Brain microvascular endothelial cell (primary cell): Measurements from ENCODE around the gene OTUB1.

Source experiments
- DNase-seq: peaks from one replicate; pipeline ENCODE4 v3.0.0-alpha.2; 2020
- H3K27ac ChIP-seq: fragments of 250-450 bp; sonication (Bioruptor Pico); 2 replicates; pipeline ENCODE4 v1.5.1; 2020; ENCODE audit warnings: mild to moderate bottlenecking, moderate library complexity
- H3K27me3 ChIP-seq: fragments of 250-450 bp; sonication (Bioruptor Pico); replicated peaks from 2 replicates; pipeline ENCODE4 v1.5.1; 2020; ENCODE audit warnings: mild to moderate bottlenecking
- H3K36me3 ChIP-seq: fragments of 250-450 bp; sonication (Bioruptor Pico); replicated peaks from 2 replicates; pipeline ENCODE4 v1.5.1; 2020; ENCODE audit warnings: mild to moderate bottlenecking
- H3K4me3 ChIP-seq: 2 replicates; pipeline ENCODE4 v1.5.1; 2011; ENCODE audit warnings: low read depth, mild to moderate bottlenecking, control low read depth, low read length, moderate library complexity
- CTCF ChIP-seq: IDR thresholded peaks from 2 replicates; pipeline ENCODE4 v1.5.1; 2011; ENCODE audit warnings: low read depth, mild to moderate bottlenecking, moderate library complexity, low read length, control low read depth, inconsistent platforms; ENCODE audit errors: missing control alignments
- in situ Hi-C: cut with HindIII; loops from 2 replicates; pipeline ENCODE4 v1.10.0; 2017; ENCODE audit warnings: low sequenced_read_pairs, low pct_ligation_motif_present

OTUB1 gene

GRCh38 chr11:63991558-63991957, 5.3 kb downstream of the OTUB1 start:
- in situ Hi-C loops = no loop called here
- no peak for DNase-seq
- peaks cover 34% of the 10 kb centered on the region for H3K36me3 ChIP-seq

GRCh38 chr11:63993100-63993499, 6.9 kb downstream of the OTUB1 start:
- in situ Hi-C loops = no loop called here
- Histone ChIP-seq H3K4me3 (no peak overlapping the region), H3K27ac (no peak overlapping the region), H3K36me3 (peaks cover 49% of the 10 kb centered on the region), H3K27me3 (no peaks in the 10 kb centered on the region)
- no peak for TF ChIP-seq CTCF
- no peak for DNase-seq

More at GRCh38 chr11:63991558-63991957, 5.3 kb downstream of the OTUB1 start:
- no peaks in the 10 kb centered on the region for H3K27me3 ChIP-seq
- no peak overlapping the region for H3K27ac ChIP-seq
- no peak for TF ChIP-seq CTCF
- no peak overlapping the region for H3K4me3 ChIP-seq

GRCh38 chr11:63993993-63994392, 7.8 kb downstream of the OTUB1 start:
- in situ Hi-C loops = no loop called here
- TF ChIP-seq CTCF = no peak
- no peak overlapping the region for H3K4me3 ChIP-seq
- DNase-seq = no peak
- no peak overlapping the region for H3K27ac ChIP-seq
- peaks cover 46% of the 10 kb centered on the region for H3K36me3 ChIP-seq
- no peaks in the 10 kb centered on the region for H3K27me3 ChIP-seq

- in situ Hi-C loops = no loop called here
- no peak for DNase-seq
- peaks cover 36% of the 10 kb centered on the region for H3K36me3 ChIP-seq
These were observed 10.3 kb downstream of the OTUB1 start for GRCh38 chr11:63996512-63996911.

GRCh38 chr11:63997104-63997700, 11.0 kb downstream of the OTUB1 start:
- H3K4me3 ChIP-seq = no peak overlapping the region
- TF ChIP-seq CTCF = no peak
- no peak overlapping the region for H3K27ac ChIP-seq
- peaks cover 33% of the 10 kb centered on the region for H3K36me3 ChIP-seq
- H3K27me3 ChIP-seq = no peaks in the 10 kb centered on the region
- in situ Hi-C loops = no loop called here
- DNase-seq = no peak

More at GRCh38 chr11:63996512-63996911, 10.3 kb downstream of the OTUB1 start:
- Histone ChIP-seq H3K27ac (no peak overlapping the region), H3K27me3 (no peaks in the 10 kb centered on the region), H3K4me3 (no peak overlapping the region)
- TF ChIP-seq CTCF = no peak

GRCh38 chr11:63997801-63998337, 11.6 kb downstream of the OTUB1 start:
- in situ Hi-C loops = no loop called here
- DNase-seq = no peak
- H3K36me3 ChIP-seq = peaks cover 33% of the 10 kb centered on the region
- TF ChIP-seq CTCF = no peak
- H3K4me3 ChIP-seq = no peak overlapping the region
- no peaks in the 10 kb centered on the region for H3K27me3 ChIP-seq
- H3K27ac ChIP-seq = no peak overlapping the region
